ENCODE data around the gene AIP. TPM values are rescaled to one million over a fixed set of nuclear protein-coding genes. Genes with fewer than 3 reads are reported as not detected.

The AIP gene
- total RNA-seq, 1 experiment from 2014 or later, result 61.0 TPM

DNA sequence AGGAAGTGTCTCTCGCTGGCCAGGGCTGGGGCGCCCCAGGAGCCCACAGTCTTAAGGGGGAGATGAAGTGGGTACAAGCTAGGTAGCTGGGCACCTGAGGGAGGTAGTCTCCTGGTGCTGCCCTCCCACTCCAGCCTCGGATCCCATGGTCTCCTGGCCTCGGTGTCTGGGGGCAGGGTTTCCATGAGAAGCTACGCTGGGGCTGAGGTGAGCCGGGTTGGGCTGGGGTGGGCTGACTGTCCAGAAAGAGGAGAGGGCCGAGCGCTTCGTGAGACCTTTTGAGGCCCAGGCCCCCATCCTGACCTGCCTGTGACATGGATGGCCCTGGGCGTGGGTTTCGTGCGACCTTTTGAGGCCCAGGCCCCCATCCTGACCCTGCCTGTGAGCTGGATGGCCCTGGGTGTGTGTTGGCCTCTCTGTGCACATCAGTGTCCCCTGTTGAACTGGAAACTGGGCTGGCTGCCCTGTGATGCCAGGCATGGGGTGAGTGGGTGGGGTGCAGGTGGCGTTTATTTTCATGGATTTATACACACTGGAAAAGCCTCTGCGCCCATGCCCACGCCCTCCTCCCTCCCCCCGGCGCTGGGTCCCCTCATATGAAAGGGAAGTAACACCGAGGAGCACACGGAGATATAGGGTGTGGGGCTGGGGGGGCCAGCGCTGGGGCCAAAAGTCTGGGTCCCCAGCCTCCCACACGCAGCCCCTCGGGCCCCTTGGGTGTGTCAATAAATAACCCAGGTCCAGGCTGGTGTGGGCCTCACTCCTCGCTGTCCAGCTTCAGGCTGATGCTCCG, 8.6 kb downstream of the AIP start:
- DNase-seq (ENCODE audit: low read depth, low spot score), result no peak
- ChIA-PET POLR2A (no interaction called here), RAD21 (ENCODE audit: low non-redundant PET in 1 of 2, low total read pairs in 2 of 2, uncharacterized antibody in 2 of 2, unreplicated experiment in 2 of 2) (no interaction called here), CTCF (no interaction called here)
- Histone ChIP-seq H4K20me1 (ENCODE audit: insufficient read depth) (no peaks in the 10 kb centered on the region), H3K27ac (ENCODE audit: low read depth, low read length) (no peak overlapping the region), H3K4me1 (ENCODE audit: control insufficient read depth in 1 of 2, insufficient read depth in 2 of 2, low read length in 2 of 2) (peaks cover 0 to 3% of the 10 kb centered on the region in 2 experiments; a peak in 1 of 4 replicates), H3K4me3 (replicated peaks in 1 of 2; ENCODE audit: low read depth in 1 of 2, low read length in 2 of 2) (no peak overlapping the region), H3K27me3 (ENCODE audit: insufficient read depth, low read length) (no peaks in the 10 kb centered on the region), H3K9me3 (ENCODE audit: control insufficient read depth in 1 of 2, insufficient read depth in 1 of 2, low read depth in 1 of 2, low read length in 2 of 2) (no peaks in the 10 kb centered on the region), H3K36me3 (ENCODE audit: control insufficient read depth in 1 of 2, insufficient read depth in 2 of 2, low read length in 2 of 2) (peaks cover 0 to 5% of the 10 kb centered on the region in 2 experiments; a peak in 2 of 4 replicates), H2AFZ (ENCODE audit: low read depth, low read length, poor library complexity, severe bottlenecking) (no peak overlapping the region), H3K4me2 (ENCODE audit: low read length) (no peak overlapping the region), H3K9ac (ENCODE audit: low read length) (no peak overlapping the region), H3K9me2 (ENCODE audit: insufficient read depth) (no peaks in the 10 kb centered on the region), H3K79me2 (ENCODE audit: insufficient read depth, low read length) (no peaks in the 10 kb centered on the region)
- no TSS peak for BruUV-seq (replicated peaks)
- intact Hi-C loops (cut with micrococcal nuclease), result no loop called here
- no peak for ATAC-seq
- TF ChIP-seq SP1 (IDR thresholded peaks at IDR 0.05; ENCODE audit: low read depth) (no peak), EZH2phosphoT487 (IDR thresholded peaks at IDR 0.05; ENCODE audit: borderline replicate concordance) (no peak), SIN3A (IDR thresholded peaks at IDR 0.05; ENCODE audit: low read depth) (no peak), FOSL1 (IDR thresholded peaks at IDR 0.05; ENCODE audit: low read depth) (no peak), POLR2A (IDR thresholded peaks at IDR 0.05; ENCODE audit: borderline replicate concordance, extremely low read depth, insufficient read depth, insufficient read length) (no peak), ELF1 (IDR thresholded peaks at IDR 0.05; ENCODE audit: borderline replicate concordance, low read depth) (no peak), CEBPB (IDR thresholded peaks at IDR 0.05; ENCODE audit: low read depth) (no peak), ZNF274 (IDR thresholded peaks at IDR 0.05; ENCODE audit: low read depth, low read length) (no peak)
- TF ChIP-seq, protein P1, sequence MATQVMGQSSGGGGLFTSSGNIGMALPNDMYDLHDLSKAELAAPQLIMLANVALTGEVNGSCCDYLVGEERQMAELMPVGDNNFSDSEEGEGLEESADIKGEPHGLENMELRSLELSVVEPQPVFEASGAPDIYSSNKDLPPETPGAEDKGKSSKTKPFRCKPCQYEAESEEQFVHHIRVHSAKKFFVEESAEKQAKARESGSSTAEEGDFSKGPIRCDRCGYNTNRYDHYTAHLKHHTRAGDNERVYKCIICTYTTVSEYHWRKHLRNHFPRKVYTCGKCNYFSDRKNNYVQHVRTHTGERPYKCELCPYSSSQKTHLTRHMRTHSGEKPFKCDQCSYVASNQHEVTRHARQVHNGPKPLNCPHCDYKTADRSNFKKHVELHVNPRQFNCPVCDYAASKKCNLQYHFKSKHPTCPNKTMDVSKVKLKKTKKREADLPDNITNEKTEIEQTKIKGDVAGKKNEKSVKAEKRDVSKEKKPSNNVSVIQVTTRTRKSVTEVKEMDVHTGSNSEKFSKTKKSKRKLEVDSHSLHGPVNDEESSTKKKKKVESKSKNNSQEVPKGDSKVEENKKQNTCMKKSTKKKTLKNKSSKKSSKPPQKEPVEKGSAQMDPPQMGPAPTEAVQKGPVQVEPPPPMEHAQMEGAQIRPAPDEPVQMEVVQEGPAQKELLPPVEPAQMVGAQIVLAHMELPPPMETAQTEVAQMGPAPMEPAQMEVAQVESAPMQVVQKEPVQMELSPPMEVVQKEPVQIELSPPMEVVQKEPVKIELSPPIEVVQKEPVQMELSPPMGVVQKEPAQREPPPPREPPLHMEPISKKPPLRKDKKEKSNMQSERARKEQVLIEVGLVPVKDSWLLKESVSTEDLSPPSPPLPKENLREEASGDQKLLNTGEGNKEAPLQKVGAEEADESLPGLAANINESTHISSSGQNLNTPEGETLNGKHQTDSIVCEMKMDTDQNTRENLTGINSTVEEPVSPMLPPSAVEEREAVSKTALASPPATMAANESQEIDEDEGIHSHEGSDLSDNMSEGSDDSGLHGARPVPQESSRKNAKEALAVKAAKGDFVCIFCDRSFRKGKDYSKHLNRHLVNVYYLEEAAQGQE (IDR thresholded peaks at IDR 0.05; ENCODE audit: low read depth), result no peak
- TF ChIP-seq, protein P2, sequence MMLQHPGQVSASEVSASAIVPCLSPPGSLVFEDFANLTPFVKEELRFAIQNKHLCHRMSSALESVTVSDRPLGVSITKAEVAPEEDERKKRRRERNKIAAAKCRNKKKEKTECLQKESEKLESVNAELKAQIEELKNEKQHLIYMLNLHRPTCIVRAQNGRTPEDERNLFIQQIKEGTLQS (IDR thresholded peaks at IDR 0.05), result no peak
- TF ChIP-seq, protein P3, sequence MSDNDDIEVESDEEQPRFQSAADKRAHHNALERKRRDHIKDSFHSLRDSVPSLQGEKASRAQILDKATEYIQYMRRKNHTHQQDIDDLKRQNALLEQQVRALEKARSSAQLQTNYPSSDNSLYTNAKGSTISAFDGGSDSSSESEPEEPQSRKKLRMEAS (IDR thresholded peaks at IDR 0.05), result no peak

All from HCT116 (cell line).